HepG2 (cell line): ENCODE results near the gene EXOC6B. TPM values are rescaled to one million over a fixed set of nuclear protein-coding genes. Genes with fewer than 3 reads are reported as not detected.

Experiments used
- ATAC-seq: fragments of 200-7000 bp; cut with Tn5 transposase; 3 replicates; pipeline ENCODE4 v1.9.1; 2020; ENCODE audit warnings: mild to moderate bottlenecking, moderate library complexity
- BruUV-seq: library from RNA; stranded (reverse); fragments of 400-500 nt; replicated peaks from 2 replicates; lab custom pipeline; 2021; lab: Mats Ljungman, UMichigan
- CTCF ChIA-PET: fragments of 300-600 bp; formaldehyde crosslinking; extraction: SDS; loops from one replicate; lab custom pipeline; 2021; ENCODE audit warnings: low total read pairs, inconsistent platforms, low intra/inter-chr PET ratio; lab: Yijun Ruan, JAX
- POLR2A ChIA-PET: fragments of 350-600 bp; sonication (Branson Sonifier 250); formaldehyde crosslinking; loops from one replicate; lab custom pipeline; 2020; ENCODE audit warnings: antibody characterized with exemption, inconsistent platforms; lab: Yijun Ruan, JAX
- DNase-seq: peaks from one replicate; pipeline ENCODE4 v3.0.0-alpha.2; 2015; ENCODE audit warnings: low spot score
- FAIRE-seq: peaks from 3 replicates; lab custom pipeline; 2011; peaks lifted over from hg19 to GRCh38; lab: Jason Lieb, UNC
- H2AFZ ChIP-seq: one replicate; pipeline ENCODE4 v1.6.1; 2011; ENCODE audit warnings: low read length, inconsistent platforms
- H3K27ac ChIP-seq: fragments of 300-600 bp; 3 replicates; pipeline ENCODE4 v1.8.0; 2011; ENCODE audit warnings: mixed run types, mild to moderate bottlenecking, mixed read lengths, low read length, inconsistent platforms; ENCODE audit not compliant: insufficient read depth; ENCODE audit errors: extremely low read length
- H3K27me3 ChIP-seq, 2 experiments: fragments of 200-600 bp in 1 of 2; 2 replicates in 1 of 2; 3 replicates in 1 of 2; pipeline versions ENCODE4 v1.6.0 to v1.8.0; 2011; ENCODE audit warnings: low read length in 2 of 2, mild to moderate bottlenecking in 2 of 2, moderate library complexity in 2 of 2, inconsistent platforms in 1 of 2; ENCODE audit not compliant: insufficient read depth in 2 of 2, control insufficient read depth in 1 of 2
- H3K36me3 ChIP-seq, 2 experiments: fragments of 200-600 bp in 1 of 2; replicated peaks in 1 of 2; 2 replicates in 1 of 2; 3 replicates in 1 of 2; pipeline versions ENCODE4 v1.5.1 to v1.8.0; 2011; ENCODE audit warnings: low read length in 2 of 2, inconsistent platforms in 1 of 2; ENCODE audit not compliant: insufficient read depth in 2 of 2, control insufficient read depth in 1 of 2
- H3K4me1 ChIP-seq: 2 replicates; pipeline ENCODE4 v1.5.1; 2012; ENCODE audit warnings: low read length, inconsistent platforms; ENCODE audit not compliant: insufficient read depth
- H3K4me2 ChIP-seq: 2 replicates; pipeline ENCODE4 v1.6.0; 2011; ENCODE audit warnings: low read depth, low read length, inconsistent platforms
- H3K4me3 ChIP-seq, 3 experiments: fragments of 200-600 bp in 1 of 3; sonication (generic), shearing (Covaris generic) in 1 of 3; replicated peaks in 1 of 3; 2 replicates each; pipeline ENCODE4 v1.5.1; 2011 to 2016; ENCODE audit warnings: low read length in 3 of 3, inconsistent platforms in 2 of 3, low read depth in 2 of 3, mild to moderate bottlenecking in 2 of 3, control low read depth in 1 of 3, mixed read lengths in 1 of 3; ENCODE audit not compliant: insufficient read depth in 1 of 3
- H3K79me2 ChIP-seq: one replicate; pipeline ENCODE4 v1.6.1; 2011; ENCODE audit warnings: low read length, inconsistent platforms; ENCODE audit not compliant: insufficient read depth
- H3K9ac ChIP-seq: 2 replicates; pipeline ENCODE4 v1.6.0; 2011; ENCODE audit warnings: mild to moderate bottlenecking, low read depth, low read length, inconsistent platforms; ENCODE audit not compliant: insufficient read depth
- H3K9me3 ChIP-seq: 2 replicates; pipeline ENCODE4 v1.5.1; 2012; ENCODE audit warnings: mild to moderate bottlenecking, low read length
- H4K20me1 ChIP-seq: 2 replicates; pipeline ENCODE4 v1.6.0; 2011; ENCODE audit warnings: inconsistent platforms, mild to moderate bottlenecking, low read length, moderate library complexity; ENCODE audit not compliant: insufficient read depth
- CEBPB ChIP-seq: IDR thresholded peaks from 2 replicates; pipeline ENCODE4 v1.6.1; 2011; ENCODE audit warnings: low read depth, low read length, improper control_type of control experiment, borderline replicate concordance
- DNMT1 ChIP-seq: sonication (generic); formaldehyde crosslinking; IDR thresholded peaks from 2 replicates; pipeline ENCODE4 v1.5.1; 2020; ENCODE audit warnings: mild to moderate bottlenecking, missing genetic modification reagents
- EED ChIP-seq: sonication (generic); formaldehyde crosslinking; IDR thresholded peaks from 2 replicates; pipeline ENCODE4 v1.5.0; 2020; ENCODE audit warnings: mild to moderate bottlenecking, missing genetic modification reagents
- FOXK2 ChIP-seq: fragments of 450-650 bp; IDR thresholded peaks from 2 replicates; pipeline ENCODE4 v1.6.1; 2016
- KDM5B ChIP-seq: sonication (generic); formaldehyde crosslinking; IDR thresholded peaks from 2 replicates; pipeline ENCODE4 v1.4.0; 2020; ENCODE audit warnings: missing genetic modification reagents, mild to moderate bottlenecking, borderline replicate concordance
- LCORL ChIP-seq, 2 experiments: fragments of 450-650 bp in 1 of 2; sonication (generic) in 1 of 2; formaldehyde crosslinking in 1 of 2; IDR thresholded peaks; 2 replicates each; pipeline versions ENCODE4 v1.5.0 to v1.6.1; 2017 to 2020; ENCODE audit warnings: antibody characterized with exemption in 1 of 2, missing genetic modification reagents in 1 of 2
- MLX ChIP-seq: IDR thresholded peaks from 2 replicates; pipeline ENCODE4 v1.6.1; 2016
- NR2F1 ChIP-seq, 2 experiments: fragments of 450-650 bp in 1 of 2; formaldehyde crosslinking in 1 of 2; IDR thresholded peaks; 2 replicates each; pipeline versions ENCODE4 v1.5.0 to v1.6.1; 2016 to 2020; ENCODE audit warnings: mild to moderate bottlenecking in 1 of 2, missing compliant biosample characterization in 1 of 2, missing genetic modification reagents in 1 of 2, moderate library complexity in 1 of 2
- PPARG ChIP-seq: conservative IDR thresholded peaks from 2 replicates; pipeline ENCODE4 v1.6.1; 2016; ENCODE audit warnings: missing biosample characterization, missing genetic modification reagents
- SKI ChIP-seq: fragments of 450-650 bp; IDR thresholded peaks from one replicate; pipeline ENCODE4 v1.6.1; 2018; ENCODE audit warnings: mild to moderate bottlenecking; ENCODE audit not compliant: partially characterized antibody
- SNAPC2 ChIP-seq: sonication (generic); formaldehyde crosslinking; IDR thresholded peaks from 2 replicates; pipeline ENCODE4 v1.8.1; 2022; ENCODE audit warnings: mild to moderate bottlenecking, missing genetic modification reagents
- ZNF234 ChIP-seq: sonication (generic); formaldehyde crosslinking; conservative IDR thresholded peaks from 2 replicates; pipeline ENCODE4 v1.5.1; 2020; ENCODE audit warnings: mild to moderate bottlenecking, missing genetic modification reagents
- ZNF281 ChIP-seq: sonication (generic); formaldehyde crosslinking; IDR thresholded peaks from 2 replicates; pipeline ENCODE4 v1.4.0; 2020; ENCODE audit warnings: missing genetic modification reagents, borderline replicate concordance
- ZNF3 ChIP-seq: IDR thresholded peaks from 2 replicates; pipeline ENCODE4 v1.7.0; 2017; ENCODE audit warnings: inconsistent platforms
- ZSCAN29 ChIP-seq: sonication (generic); formaldehyde crosslinking; conservative IDR thresholded peaks from 2 replicates; pipeline ENCODE4 v1.4.0; 2020; ENCODE audit warnings: mild to moderate bottlenecking, missing genetic modification reagents
- WGBS: methylation state at CpG from one replicate; pipeline ENCODE4 v1.1.6; 2017; ENCODE audit warnings: low lambda C conversion rate; 5-methylcytosine and 5-hydroxymethylcytosine counted together
- in situ Hi-C: cut with HindIII; loops from 2 replicates; pipeline ENCODE4 v1.10.0; 2017; ENCODE audit warnings: low pct_unique_long_range_greater_than_20kb; ENCODE audit not compliant: extremely low pct_ligation_motif_present
- intact Hi-C: fragments of 100-400 bp; cut with micrococcal nuclease; formaldehyde crosslinking; loops from one replicate; pipeline ENCODE4 v1.10.0; 2022; ENCODE audit not compliant: unreplicated experiment
- polyA plus RNA-seq, 8 experiments: library from polyadenylated mRNA; depleted of rRNA in 3 of 8; stranded (reverse) in 7 of 8; unstranded in 1 of 8; fragments of >200 nt; fragmentation: Illumina TruSeq in 4 of 8; extraction: Trizol in 4 of 8; gene quantifications; 2 replicates each; pipeline versions ENCODE4 v1.2.1 to v1.2.3, GENCODE V29; 2011 to 2016; ENCODE audit warnings: low read depth in 4 of 8, missing spikeins in 1 of 8, mixed read lengths in 1 of 8; ENCODE audit not compliant: insufficient read depth in 1 of 8
- total RNA-seq, 5 experiments: library from RNA; depleted of rRNA; stranded (reverse); fragments of >200 nt; fragmentation: Illumina TruSeq; extraction: Trizol; gene quantifications; 2 replicates each; pipeline ENCODE4 v1.2.3, GENCODE V29; 2016; ENCODE audit warnings: low read depth in 1 of 5

The EXOC6B gene
- total and polyA plus RNA-seq, 2 of the 13 experiments (the other 11 are each of a cell fraction or from before 2014, with no cell fraction given): 9.1 to 15.9 TPM

GRCh38 chr2:72350852-72351251 lies 475.0 kb downstream of the EXOC6B start:
- Histone ChIP-seq H3K27ac (no peak overlapping the region), H3K36me3 (no peaks in the 10 kb centered on the region), H3K9ac (no peak overlapping the region), H3K4me2 (no peak overlapping the region), H3K4me1 (no peaks in the 10 kb centered on the region), H3K4me3 (no peak overlapping the region), H2AFZ (no peak overlapping the region), H3K9me3 (no peaks in the 10 kb centered on the region), H3K79me2 (no peaks in the 10 kb centered on the region), H4K20me1 (no peaks in the 10 kb centered on the region), H3K27me3 (no peaks in the 10 kb centered on the region)
- CTCF ChIA-PET: no interaction called here
- in situ Hi-C loops (no loop called here), intact Hi-C loops (no loop called here)
- ATAC-seq (no peak), FAIRE-seq (no peak), DNase-seq (no peak)
- POLR2A ChIA-PET: no interaction called here
- WGBS: 88% methylated on average over 2 of the region's 2 CpGs
- no TSS peak for BruUV-seq
- TF ChIP-seq NR2F1 (CRISPR knock-in tag; IDR thresholded peaks at IDR 0.05) (no peak), FOXK2 (no peak), DNMT1 (CRISPR knock-in tag) (no peak), SNAPC2 (CRISPR knock-in tag) (no peak), ZSCAN29 (CRISPR knock-in tag) (no peak), EED (CRISPR knock-in tag) (no peak), PPARG (no peak), LCORL (IDR thresholded peaks at IDR 0.05) (no peak), LCORL (CRISPR knock-in tag; IDR thresholded peaks at IDR 0.05) (no peak), CEBPB (no peak), SKI (no peak), ZNF281 (CRISPR knock-in tag) (no peak), KDM5B (CRISPR knock-in tag) (no peak), ZNF3 (no peak), MLX (CRISPR knock-in tag) (no peak), ZNF234 (CRISPR knock-in tag) (no peak)
